Glomerular visceral epithelial cell (primary cell): ENCODE data around the gene DNAJC2.

Experiments used
- DNase-seq: peaks from one replicate; pipeline ENCODE4 v3.0.0-alpha.2; 2016; ENCODE audit errors: extremely low spot score

DNAJC2 gene

GRCh38 chr7:103344453-103345149 lies at the start of gene DNAJC2:
DNAJC2 (minus strand) TSS chr7:103344767; CDS start chr7:103344622, 145 bp downstream.
- peak; percentile 85 for DNase-seq

GRCh38 chr7:103391976-103392375 lies 47.4 kb upstream of the DNAJC2 start:
- DNase-seq: no peak

GRCh38 chr7:103391150-103391549 lies 46.6 kb upstream of the DNAJC2 start:
- no peak for DNase-seq

- no peak for DNase-seq
Observed at GRCh38 chr7:103389263-103389662, 44.7 kb upstream of the DNAJC2 start.

GRCh38 chr7:103388469-103389140 lies 44.0 kb upstream of the DNAJC2 start:
- DNase-seq: no peak

- no peak for DNase-seq
Observed at GRCh38 chr7:103387242-103387641, 42.7 kb upstream of the DNAJC2 start.

- no peak for DNase-seq
Observed at GRCh38 chr7:103382032-103382402, 37.5 kb upstream of the DNAJC2 start.

- no peak for DNase-seq
Observed at GRCh38 chr7:103381280-103382031, 36.9 kb upstream of the DNAJC2 start.

- no peak for DNase-seq
Observed at GRCh38 chr7:103380395-103381191, 36.0 kb upstream of the DNAJC2 start.

- DNase-seq: no peak
Observed at GRCh38 chr7:103379270-103379975, 34.9 kb upstream of the DNAJC2 start.

- no peak for DNase-seq
Observed at GRCh38 chr7:103373866-103374643, 29.5 kb upstream of the DNAJC2 start.

- no peak for DNase-seq
Observed at GRCh38 chr7:103369432-103369831, 24.9 kb upstream of the DNAJC2 start.

GRCh38 chr7:103349805-103350204 lies 5.2 kb upstream of the DNAJC2 start:
- DNase-seq: no peak

- DNase-seq: no peak
Observed at GRCh38 chr7:103348959-103349358, 4.4 kb upstream of the DNAJC2 start.

GRCh38 chr7:103348452-103348851 lies 3.9 kb upstream of the DNAJC2 start:
- no peak for DNase-seq

- peak; percentile 86 for DNase-seq
Observed at GRCh38 chr7:103347507-103348267, 3.1 kb upstream of the DNAJC2 start, which contains the start of gene PSMC2. PSMC2 (plus strand) TSS chr7:103347643; CDS start chr7:103347712, 69 bp downstream.

- DNase-seq: no peak
Observed at GRCh38 chr7:103346396-103346795, 1.8 kb upstream of the DNAJC2 start.

- peak; percentile 16 for DNase-seq
Observed at GRCh38 chr7:103343758-103344452, 662 bp downstream of the DNAJC2 start.

- DNase-seq: no peak
Observed at GRCh38 chr7:103343332-103343731, 1.2 kb downstream of the DNAJC2 start.
